HG03064 (cell line): ENCODE data around the gene UMAD1.

ENCODE experiments used
- ATAC-seq: cut with Tn5 transposase; IDR thresholded peaks from one replicate; pipeline ENCODE4 v1.9.1; 2021; ENCODE audit warnings: low read depth; ENCODE audit not compliant: unreplicated experiment

Gene UMAD1

DNA sequence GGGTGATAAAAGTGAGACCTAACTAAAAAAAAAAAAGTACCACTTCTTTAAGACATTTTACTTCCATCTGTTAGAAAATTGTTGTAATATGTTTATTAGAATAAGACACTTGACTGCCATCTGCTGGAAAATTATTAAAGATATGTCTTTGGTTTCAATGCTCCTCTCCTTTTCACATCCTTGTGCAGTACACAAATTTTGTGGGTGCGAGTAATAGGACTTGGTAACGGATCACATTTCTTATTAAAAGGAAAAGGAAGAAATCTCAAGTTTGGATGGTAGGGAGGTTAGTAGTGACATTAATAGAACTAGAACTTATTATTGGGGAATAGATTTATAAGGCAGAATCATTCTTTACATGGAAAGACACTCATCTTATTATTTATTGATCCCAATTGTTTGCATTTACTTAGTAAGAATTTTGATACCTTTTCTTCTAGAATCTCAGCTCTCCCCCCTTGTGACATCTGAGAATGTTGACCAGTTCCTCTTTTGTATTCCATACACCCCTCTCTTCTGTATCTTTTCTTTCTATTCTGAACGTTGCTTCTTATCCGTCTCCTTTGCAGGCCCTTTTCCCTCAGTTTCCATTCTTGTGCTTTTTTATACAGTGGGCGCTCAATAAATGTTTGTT, 120.9 kb downstream of the UMAD1 start:
- ATAC-seq = peak; percentile 29

DNA sequence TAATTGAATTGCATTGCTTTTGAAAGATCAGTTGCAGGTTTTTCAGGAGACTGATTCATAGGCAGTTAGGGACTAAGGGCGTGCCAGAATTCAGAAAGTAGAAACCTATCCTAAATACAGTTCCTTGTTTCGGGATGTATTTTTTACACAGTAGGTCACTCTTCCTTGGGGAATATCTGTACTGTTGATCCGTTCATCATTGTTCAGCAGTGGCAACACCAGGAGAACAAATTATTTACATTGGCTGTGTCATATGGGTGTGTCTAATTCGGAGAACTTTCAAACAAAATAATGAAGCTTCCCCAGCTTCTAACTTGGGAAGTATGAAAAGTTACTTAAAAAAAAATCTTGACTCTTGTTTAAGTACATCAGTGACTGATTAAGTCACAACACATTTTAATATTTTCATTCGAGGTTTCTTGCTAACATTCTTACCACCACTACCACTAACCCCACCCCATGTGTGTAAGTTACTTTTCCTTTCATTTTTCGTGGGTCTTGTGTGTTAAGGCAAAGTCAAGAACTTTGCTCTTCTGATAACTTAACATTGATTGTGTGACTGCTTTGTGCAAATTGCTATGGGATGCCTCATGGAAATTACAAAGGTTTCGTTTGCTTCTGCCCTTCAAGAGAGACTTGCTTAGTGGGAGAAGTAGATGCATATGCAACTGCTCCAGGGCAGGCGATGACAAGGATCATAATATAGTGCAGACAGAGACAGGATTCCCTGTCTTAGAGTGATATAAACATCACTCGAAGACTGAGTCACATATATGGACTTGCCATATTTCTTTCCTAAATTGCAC, 121.6 kb downstream of the UMAD1 start:
- peak; percentile 53 for ATAC-seq

DNA sequence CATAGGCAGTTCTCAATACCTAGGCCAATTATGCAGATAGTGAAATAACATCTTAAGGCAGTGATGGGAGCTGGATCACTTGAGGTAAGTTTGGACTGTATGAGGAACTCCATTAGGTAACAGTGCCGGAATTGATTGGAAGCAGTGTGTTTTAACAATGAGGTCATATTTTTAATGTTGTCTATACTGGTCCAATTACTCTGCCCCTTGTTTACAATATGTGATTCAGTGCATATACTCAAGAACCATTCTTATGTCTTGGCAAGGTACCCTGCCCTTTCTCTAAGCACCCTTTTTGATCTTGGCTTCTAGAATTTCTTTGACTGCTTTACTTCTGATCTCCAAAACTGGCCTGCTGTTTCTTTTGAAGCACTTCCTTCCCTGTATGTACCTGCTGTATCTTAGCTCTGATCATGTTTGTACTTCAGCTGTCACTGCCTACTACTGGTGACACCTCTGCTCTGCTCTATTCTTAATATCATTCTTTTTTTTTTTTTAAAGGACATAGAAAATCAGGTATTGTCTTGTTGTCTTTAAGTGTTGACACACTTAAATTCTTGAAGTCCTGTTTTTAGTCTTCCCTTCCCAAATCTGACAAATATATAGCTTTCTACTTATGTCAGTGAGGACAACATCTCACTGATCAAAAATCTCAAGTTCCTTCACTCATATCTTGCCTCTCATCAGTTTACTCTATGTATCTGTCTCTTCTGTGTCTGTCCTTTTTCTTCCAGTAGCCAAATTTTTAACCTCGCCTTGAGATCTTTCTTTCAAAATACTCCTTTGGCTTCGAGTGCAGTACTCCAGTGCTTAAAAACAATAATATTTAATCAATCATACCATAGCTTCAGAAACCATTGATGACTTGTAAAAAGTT, 124.2 kb downstream of the UMAD1 start:
- no peak for ATAC-seq

DNA sequence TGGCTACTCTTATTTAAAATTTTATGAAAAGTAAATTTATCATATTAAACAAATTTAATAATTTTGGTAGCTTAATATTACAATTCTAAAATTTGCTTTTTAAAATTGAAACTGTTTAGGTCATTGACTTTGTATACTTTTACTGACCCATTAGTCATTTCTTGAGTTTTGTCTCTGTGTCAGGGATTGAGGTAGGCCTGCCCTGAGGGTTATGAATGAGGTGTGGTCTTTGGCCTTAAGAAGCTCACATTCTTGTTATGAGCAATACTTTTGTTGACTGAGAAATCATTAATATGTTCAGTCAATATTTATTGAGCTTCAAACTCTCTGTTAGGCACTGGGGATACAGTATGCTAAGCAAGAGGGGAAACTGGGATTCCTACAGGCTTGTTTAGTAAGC, 124.9 kb downstream of the UMAD1 start:
- peak; percentile 55 for ATAC-seq

DNA sequence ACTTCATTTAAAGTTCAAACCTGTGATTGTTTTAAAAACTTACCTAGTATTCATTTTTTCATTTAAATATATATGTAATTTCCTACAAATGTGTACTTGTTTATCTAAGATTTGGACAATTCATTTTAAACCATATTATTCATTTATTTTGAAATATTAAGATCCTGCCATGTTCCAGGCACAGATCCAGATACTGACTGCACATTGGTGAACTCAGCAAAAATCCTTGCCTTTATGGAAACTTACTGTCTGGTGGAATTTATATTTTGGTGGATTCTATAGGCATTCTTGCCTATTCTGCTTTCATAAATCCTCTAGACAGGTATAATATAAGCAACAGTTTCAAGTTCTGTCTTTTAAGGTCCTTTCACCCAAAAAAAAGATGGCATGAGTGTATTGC, 126.1 kb downstream of the UMAD1 start:
- ATAC-seq = no peak

DNA sequence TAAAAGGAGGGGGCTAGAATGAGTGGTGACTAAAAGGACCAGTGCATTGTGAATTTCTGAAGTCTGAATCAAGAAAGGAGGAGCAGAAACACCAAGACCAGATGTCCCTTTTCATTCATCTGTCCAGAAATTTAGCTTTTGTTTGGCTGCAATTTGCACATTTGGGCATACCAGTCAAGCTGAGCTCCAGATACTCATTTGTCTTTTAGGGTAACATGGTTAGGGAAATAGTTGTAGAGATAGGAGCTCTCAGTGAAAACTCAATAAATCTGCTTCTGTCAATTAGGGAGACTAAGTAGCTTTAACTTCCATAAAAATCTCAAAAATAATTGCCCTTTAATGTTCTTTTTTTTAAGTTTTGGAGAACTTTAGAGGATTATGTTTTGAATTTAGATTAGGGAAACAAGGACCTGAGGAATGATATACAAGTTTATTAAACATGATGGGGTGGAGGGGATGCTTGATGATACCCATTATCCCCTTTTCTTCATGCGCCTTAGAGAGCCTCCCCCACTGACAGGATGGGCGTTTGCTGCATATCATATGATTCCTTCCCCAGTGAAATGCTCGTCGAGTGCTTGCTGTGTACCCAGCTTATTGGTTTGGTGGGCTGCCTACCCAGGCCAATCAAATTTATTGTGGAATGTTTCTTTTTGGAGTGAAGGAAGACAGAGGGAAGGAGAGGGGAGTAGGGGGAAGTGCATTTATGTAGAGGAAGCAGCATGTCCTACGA, 128.6 kb downstream of the UMAD1 start:
- no peak for ATAC-seq

DNA sequence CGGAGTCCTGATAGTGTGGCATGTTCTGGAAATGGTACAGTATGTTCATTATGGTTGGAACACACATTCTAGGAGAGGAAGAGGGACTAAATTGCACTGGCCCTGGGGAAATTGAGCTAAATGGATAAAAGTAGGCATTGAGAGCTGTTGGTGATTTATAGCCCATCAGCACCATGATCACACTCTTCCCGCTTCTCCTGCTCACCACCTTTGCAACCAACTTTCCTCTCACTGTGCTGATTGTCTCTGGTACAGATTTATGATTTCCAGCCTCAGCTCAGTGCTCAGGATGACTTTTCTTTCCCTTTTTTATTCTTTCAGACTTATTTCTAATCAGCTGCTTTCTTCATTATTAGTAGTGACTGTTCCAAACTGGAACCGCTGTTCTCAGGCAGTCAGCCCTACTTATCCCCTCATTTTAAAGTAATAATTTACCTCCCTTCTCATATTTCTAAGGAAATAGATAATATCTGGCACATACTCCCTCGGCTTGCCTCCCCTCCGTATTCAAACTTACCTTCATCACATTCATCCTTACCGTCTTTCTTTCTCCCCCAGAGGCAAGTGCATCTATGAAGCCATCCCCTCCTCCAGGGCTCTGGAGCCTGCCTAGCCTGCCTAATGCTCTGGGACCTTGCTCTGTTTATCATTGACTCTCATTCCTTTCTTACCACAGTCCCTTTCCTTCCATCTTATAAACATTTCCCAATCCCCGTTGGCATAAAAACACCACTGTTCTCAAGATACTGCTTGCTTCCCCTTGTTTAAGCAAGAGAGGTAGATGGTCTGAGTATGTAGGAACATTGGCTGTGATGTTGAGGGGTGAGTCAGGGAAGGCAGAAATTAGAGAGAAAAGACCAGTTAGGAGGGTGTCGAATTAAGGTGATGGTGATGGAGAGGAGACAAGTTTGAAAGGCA, 129.4 kb downstream of the UMAD1 start:
- ATAC-seq = no peak

DNA sequence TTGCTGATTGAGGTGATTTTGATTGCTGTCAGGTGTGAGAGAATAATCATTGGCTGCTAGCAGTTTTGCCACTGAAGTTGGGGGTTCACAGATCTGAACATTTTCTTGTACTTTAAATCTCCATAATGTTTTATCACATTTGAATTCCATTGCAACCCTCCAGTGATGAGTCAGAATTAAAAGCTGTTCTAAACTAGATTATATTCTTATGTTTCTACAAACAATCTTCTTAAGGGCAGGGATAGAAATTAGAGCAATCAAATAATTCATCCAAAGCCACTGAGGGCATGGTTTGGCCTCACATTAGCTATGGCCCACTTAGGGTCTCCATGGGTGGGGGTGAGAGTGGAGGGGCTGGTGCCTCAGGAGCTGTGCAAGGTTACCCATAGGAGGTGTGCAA, 130.9 kb downstream of the UMAD1 start:
- ATAC-seq = no peak

DNA sequence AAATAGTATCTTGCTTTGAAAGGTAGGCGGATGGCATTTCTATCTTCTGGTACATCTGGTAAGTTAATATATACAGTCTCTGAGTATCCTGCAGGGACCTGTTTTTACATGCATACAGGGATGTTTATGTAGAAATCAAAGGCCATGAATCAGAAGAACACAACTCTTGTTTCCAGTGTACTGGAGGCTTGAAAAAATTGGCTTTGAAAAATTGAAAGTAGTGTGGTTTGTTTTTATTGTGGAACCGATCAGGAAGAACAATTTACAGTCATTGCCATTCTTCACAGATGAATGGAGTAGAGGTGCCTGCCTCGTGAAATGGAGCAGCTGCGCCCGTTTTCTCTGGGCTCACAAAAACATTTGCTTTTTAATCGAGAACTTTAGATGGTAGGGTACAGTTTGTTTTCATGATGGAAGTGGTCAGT, 131.9 kb downstream of the UMAD1 start:
- peak; percentile 47 for ATAC-seq

DNA sequence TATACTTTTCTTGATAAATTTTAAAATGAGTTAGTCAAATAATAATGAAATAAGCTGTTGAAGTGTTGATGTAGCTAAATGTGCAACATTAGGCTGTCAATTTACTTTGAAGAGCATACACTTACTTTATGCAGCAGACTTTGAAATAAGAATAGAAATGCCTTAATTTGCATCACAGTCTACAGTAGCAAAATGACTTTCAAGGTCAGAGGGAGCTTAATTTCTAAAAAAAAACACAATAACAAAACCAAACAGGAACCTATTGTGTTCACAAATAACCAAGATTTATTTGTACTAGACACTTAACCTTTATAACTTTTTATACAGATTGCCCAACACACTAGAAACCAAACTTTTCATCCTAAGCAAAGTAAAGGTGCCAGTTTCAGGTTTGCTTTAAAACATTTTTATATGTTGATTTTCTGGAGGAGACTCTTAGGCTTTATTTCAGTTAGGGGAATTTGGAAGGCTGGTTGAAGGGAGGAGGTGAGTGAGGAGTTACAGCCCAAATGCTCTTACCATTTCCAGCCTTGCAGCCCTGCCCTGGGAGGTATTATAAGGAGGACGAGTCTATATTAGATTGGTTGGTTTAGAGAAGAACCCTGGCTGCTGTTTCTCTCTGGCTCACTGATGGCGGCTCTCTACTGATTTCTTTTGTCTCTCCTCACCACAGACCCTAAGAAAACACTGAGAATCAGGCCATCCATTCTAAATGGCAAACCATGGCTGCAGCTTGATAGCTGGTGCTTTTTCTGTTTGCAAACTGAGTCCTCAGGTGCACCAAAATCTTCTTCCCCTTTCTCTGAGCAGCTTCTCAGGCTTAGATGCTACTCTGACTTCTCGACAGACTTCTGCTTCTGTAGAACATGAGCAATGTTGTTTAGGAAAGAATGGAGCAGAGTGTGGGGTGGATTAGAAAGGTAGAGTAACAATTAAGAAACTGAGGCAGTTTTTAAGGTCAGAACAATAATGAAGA, 133.1 kb downstream of the UMAD1 start:
- peak; percentile 51 for ATAC-seq

DNA sequence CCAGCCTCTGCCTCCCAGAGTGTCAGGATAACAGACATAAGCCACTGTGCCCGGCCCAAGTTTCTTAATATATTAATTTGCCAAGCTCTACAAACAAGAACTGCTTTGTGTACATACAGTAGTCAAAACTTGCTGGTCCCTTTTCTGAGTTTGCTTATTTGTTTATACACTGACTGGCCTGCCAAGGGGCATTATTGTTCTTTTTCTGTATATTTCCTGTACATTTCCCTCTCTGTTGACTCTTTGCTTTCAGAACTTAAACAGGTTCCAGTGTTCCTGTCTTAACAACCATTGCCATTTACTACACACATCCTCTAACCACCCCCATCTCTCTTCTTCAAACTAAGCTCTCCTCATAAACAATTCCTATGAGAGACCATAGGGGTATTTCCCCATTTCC, 139.3 kb downstream of the UMAD1 start:
- ATAC-seq = no peak

DNA sequence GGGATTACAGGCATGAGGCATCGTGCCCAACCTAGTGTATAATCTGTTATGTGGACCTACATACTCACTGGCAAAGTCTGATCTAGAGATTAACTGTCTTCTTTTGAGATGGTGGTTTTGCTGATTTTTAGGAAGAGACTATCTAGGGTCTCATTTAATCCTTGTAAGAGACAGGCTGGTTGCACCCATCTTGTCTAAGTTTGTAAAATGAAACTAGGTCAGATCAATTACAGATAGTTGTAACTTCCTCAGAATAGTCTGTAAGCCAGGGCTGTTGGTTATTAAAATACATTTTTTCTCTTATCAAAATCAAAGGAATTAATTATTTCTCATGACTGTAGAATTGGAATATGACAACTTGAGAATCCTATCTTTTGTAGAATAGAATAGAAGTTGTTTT, 142.4 kb downstream of the UMAD1 start:
- no peak for ATAC-seq

DNA sequence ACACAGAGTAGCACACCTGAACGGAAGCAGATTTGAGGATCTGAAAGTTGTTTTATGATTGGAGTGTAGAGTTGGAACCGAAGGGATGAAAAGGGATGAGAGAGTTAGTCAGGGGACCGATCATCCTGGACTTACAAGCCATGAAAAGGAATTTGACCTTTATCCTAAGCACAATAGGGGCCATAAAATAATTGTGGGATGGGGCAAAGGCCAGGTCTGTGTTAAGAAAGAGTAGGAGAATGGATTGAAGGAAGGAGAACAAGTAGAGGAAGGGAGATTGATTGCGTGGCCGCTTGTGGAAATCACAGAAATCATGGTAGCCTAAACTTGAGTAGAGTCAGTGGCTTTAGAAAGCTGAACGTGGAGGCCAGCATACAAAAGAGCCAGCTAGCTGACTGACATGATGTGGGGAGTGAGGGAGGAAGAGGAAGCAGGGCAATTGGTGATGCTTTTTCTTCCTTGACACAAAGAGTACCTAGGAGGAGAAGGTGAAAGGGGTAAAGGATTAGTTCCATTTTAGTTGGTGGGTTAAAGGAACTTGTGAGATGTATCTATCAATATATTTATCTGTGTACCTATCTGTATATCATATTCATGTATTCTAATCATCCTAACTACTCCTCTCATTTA, 144.9 kb downstream of the UMAD1 start:
- no peak for ATAC-seq

DNA sequence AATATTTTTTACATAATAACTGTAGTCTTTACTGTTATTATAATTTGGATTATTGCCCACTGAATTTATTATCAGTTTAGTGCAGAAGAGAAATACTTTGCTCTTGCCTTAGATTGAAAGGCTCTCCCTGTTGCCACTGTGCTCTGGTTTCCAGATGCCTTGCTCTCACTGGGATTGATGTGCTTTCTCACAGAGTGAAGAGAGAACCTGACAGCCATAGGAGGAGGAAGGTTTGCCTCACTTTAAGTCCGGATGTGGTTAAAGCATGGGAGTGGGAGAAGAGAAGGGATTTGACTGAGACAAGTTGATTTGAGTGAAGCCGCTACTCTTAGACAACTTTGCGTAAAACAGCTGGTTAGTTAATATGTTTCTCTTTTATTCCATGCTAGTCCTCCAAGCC, 146.0 kb downstream of the UMAD1 start:
- no peak for ATAC-seq

DNA sequence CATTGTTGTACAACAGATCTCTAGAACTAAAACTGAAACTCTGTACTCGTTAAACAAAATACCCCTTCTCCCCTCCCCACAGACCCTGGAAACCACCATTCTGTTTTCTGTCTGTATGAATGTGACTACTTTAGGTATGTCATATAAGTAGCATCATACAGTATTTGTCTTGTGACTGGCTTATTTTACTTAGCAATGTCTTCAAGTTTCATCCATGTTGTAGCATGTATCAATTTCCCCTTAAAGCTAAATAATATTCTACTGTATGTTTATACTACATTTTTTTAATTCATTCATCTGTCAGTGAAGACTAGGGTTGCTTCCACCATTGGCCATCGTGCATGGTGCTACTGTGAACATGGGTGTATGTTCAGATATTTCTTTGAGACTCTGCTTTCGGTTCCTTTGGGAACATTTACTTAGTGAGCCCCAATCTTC, 149.0 kb downstream of the UMAD1 start:
- ATAC-seq = no peak

DNA sequence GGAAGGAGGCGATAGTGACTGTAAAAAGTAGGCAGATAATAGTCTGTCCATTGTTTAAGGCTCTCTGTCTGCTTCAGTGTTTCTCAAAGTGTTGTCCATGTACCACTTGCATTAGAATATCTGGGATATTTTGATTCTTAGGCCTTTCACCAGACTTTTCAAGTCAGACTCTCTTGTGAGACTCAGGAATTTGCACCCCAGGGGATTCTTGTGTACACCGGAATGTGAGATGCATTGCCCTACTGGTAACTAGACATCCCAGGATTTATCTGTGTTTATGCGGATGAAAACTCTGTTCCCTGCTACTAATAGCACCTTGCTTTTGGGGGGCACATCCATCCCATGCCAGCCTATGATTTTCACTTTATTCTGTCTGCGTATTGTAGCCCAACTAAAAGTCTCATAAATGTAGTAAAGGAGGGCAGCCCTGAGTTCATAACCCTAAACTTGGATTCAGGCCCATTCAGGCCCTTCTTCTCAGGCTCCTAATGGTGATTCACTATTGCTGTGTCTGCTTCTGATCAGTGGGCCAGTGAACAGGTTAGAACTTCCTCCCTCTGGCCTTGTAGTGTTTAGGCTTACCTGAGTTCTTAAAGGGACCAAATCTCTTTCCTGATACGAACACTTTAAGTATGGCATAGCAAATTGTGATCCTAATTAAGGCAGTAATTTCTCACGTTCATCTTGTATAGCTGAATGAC, 149.6 kb downstream of the UMAD1 start:
- no peak for ATAC-seq

DNA sequence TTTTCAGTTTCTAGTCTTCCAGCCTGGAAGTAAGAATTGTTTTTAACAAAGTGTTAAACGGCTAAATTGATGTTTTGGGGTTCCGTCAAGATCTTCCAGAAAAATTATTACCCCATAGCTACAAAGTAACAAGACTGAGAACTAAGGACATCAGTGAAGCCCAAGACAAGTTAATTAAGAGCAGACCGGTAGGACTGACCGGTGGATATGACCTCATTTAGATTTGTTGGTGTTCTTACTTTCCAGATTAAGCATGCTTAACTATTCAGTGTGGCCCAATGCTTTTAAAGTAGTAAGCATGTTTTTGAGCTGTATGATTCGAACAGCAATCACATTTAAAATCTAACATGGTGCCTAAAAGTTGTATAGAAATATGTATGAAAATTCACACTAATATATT, 151.0 kb downstream of the UMAD1 start:
- ATAC-seq = no peak
